Muscle layer of colon (tissue), 2 donors: ENCODE results near the gene TTLL10.

Source experiments
- H3K27ac ChIP-seq: one replicate; pipeline ENCODE4 v1.7.0; 2013; ENCODE audit warnings: low read depth, mild to moderate bottlenecking, low read length, moderate library complexity
- H3K27me3 ChIP-seq, 2 donors: one replicate each; pipeline ENCODE4 v1.7.0; 2013; ENCODE audit warnings: low read length in 2 of 2, mild to moderate bottlenecking in 2 of 2; ENCODE audit not compliant: insufficient read depth in 2 of 2, control insufficient read depth in 1 of 2
- H3K36me3 ChIP-seq: one replicate; pipeline ENCODE4 v1.7.0; 2013; ENCODE audit warnings: mild to moderate bottlenecking, low read length; ENCODE audit not compliant: insufficient read depth
- H3K4me1 ChIP-seq: one replicate; pipeline ENCODE4 v1.7.0; 2013; ENCODE audit warnings: mild to moderate bottlenecking, low read length; ENCODE audit not compliant: insufficient read depth
- H3K4me3 ChIP-seq, 2 donors: one replicate each; pipeline ENCODE4 v1.7.0; 2013; ENCODE audit warnings: low read length in 2 of 2, low read depth in 1 of 2, mild to moderate bottlenecking in 1 of 2, moderate library complexity in 1 of 2
- H3K9ac ChIP-seq: one replicate; pipeline ENCODE4 v1.7.0; 2013; ENCODE audit warnings: low read length
- H3K9me3 ChIP-seq: one replicate; pipeline ENCODE4 v1.7.0; 2013; ENCODE audit warnings: mild to moderate bottlenecking, low read length
- donor health status: abdominal sarcoma.
- donor health status: Adenocarcinoma of cecum.

Gene TTLL10

GRCh38 chr1:1240822-1241587 is 67.3 kb downstream of the TTLL10 start:
- H3K27me3 ChIP-seq, result peaks cover 0 to 56% of the 10 kb centered on the region in 2 donors
- H3K4me1 ChIP-seq, result no peaks in the 10 kb centered on the region
- no peak overlapping the region for H3K9ac ChIP-seq
- no peaks in the 10 kb centered on the region for H3K36me3 ChIP-seq
- no peak overlapping the region for H3K4me3 ChIP-seq
- H3K27ac ChIP-seq, result no peak overlapping the region
- H3K9me3 ChIP-seq, result no peaks in the 10 kb centered on the region

- peaks cover 0 to 59% of the 10 kb centered on the region in 2 donors for H3K27me3 ChIP-seq
- H3K27ac ChIP-seq, result no peak overlapping the region
These were observed 68.0 kb downstream of the TTLL10 start for GRCh38 chr1:1241588-1242219.

GRCh38 chr1:1242461-1243265 is 69.0 kb downstream of the TTLL10 start:
- H3K27me3 ChIP-seq, result peaks cover 0 to 59% of the 10 kb centered on the region in 2 donors
- no peak overlapping the region for H3K27ac ChIP-seq
- H3K9me3 ChIP-seq, result no peaks in the 10 kb centered on the region
- H3K4me3 ChIP-seq, result no peak overlapping the region
- H3K4me1 ChIP-seq, result no peaks in the 10 kb centered on the region
- H3K36me3 ChIP-seq, result no peaks in the 10 kb centered on the region
- no peak overlapping the region for H3K9ac ChIP-seq

More at GRCh38 chr1:1241588-1242219, 68.0 kb downstream of the TTLL10 start:
- H3K4me1 ChIP-seq, result no peaks in the 10 kb centered on the region
- no peaks in the 10 kb centered on the region for H3K36me3 ChIP-seq
- H3K9ac ChIP-seq, result no peak overlapping the region
- no peaks in the 10 kb centered on the region for H3K9me3 ChIP-seq
- H3K4me3 ChIP-seq, result no peak overlapping the region

- Histone ChIP-seq H3K4me3 (no peak overlapping the region), H3K27me3 (peaks cover 0 to 55% of the 10 kb centered on the region in 2 donors)
These were observed 69.6 kb downstream of the TTLL10 start for GRCh38 chr1:1243266-1243660.

GRCh38 chr1:1243807-1244191 is 70.1 kb downstream of the TTLL10 start:
- no peak overlapping the region for H3K9ac ChIP-seq
- H3K36me3 ChIP-seq, result no peaks in the 10 kb centered on the region
- H3K4me1 ChIP-seq, result no peaks in the 10 kb centered on the region
- no peak overlapping the region for H3K27ac ChIP-seq
- H3K9me3 ChIP-seq, result no peaks in the 10 kb centered on the region
- H3K27me3 ChIP-seq, result peaks cover 0 to 50% of the 10 kb centered on the region in 2 donors
- no peak overlapping the region for H3K4me3 ChIP-seq

More at GRCh38 chr1:1243266-1243660, 69.6 kb downstream of the TTLL10 start:
- Histone ChIP-seq H3K9ac (no peak overlapping the region), H3K27ac (no peak overlapping the region), H3K36me3 (no peaks in the 10 kb centered on the region), H3K9me3 (no peaks in the 10 kb centered on the region), H3K4me1 (no peaks in the 10 kb centered on the region)

GRCh38 chr1:1244192-1244811 is 70.6 kb downstream of the TTLL10 start:
- Histone ChIP-seq H3K27ac (no peak overlapping the region), H3K9ac (no peak overlapping the region), H3K9me3 (no peaks in the 10 kb centered on the region), H3K36me3 (no peaks in the 10 kb centered on the region), H3K27me3 (peaks cover 0 to 45% of the 10 kb centered on the region in 2 donors), H3K4me3 (no peak overlapping the region), H3K4me1 (no peaks in the 10 kb centered on the region)

- Histone ChIP-seq H3K36me3 (no peaks in the 10 kb centered on the region), H3K9ac (no peak overlapping the region), H3K4me1 (no peaks in the 10 kb centered on the region)
These were observed 71.6 kb downstream of the TTLL10 start for GRCh38 chr1:1245178-1245816.

GRCh38 chr1:1245817-1246576 is 72.3 kb downstream of the TTLL10 start:
- Histone ChIP-seq H3K36me3 (no peaks in the 10 kb centered on the region), H3K4me3 (no peak overlapping the region), H3K9me3 (no peaks in the 10 kb centered on the region), H3K27me3 (peaks cover 0 to 32% of the 10 kb centered on the region in 2 donors), H3K9ac (no peak overlapping the region), H3K27ac (no peak overlapping the region), H3K4me1 (no peaks in the 10 kb centered on the region)

More at GRCh38 chr1:1245178-1245816, 71.6 kb downstream of the TTLL10 start:
- Histone ChIP-seq H3K4me3 (no peak overlapping the region), H3K9me3 (no peaks in the 10 kb centered on the region), H3K27ac (no peak overlapping the region), H3K27me3 (peaks cover 0 to 35% of the 10 kb centered on the region in 2 donors)

GRCh38 chr1:1246577-1247340 is 73.1 kb downstream of the TTLL10 start, which contains the start of gene C1QTNF12:
Gene C1QTNF12, minus strand, starts transcription at chr1:1246722. Its CDS starts 32 bp downstream, at chr1:1246690.
- Histone ChIP-seq H3K36me3 (no peaks in the 10 kb centered on the region), H3K4me1 (no peaks in the 10 kb centered on the region), H3K27me3 (peaks cover 0 to 31% of the 10 kb centered on the region in 2 donors), H3K27ac (no peak within 1 kb of the TSS), H3K9ac (no peak within 1 kb of the TSS), H3K9me3 (no peaks in the 10 kb centered on the region), H3K4me3 (no peak within 1 kb of the TSS)
